NCI-H2227 (cell line): Measurements from ENCODE around the gene EMC10.

Experiments used
- DNase-seq: peaks from one replicate; lab custom pipeline; 2025; ENCODE audit not compliant: unreplicated experiment; lab: John Stamatoyannopoulos, UW

The EMC10 gene

DNA sequence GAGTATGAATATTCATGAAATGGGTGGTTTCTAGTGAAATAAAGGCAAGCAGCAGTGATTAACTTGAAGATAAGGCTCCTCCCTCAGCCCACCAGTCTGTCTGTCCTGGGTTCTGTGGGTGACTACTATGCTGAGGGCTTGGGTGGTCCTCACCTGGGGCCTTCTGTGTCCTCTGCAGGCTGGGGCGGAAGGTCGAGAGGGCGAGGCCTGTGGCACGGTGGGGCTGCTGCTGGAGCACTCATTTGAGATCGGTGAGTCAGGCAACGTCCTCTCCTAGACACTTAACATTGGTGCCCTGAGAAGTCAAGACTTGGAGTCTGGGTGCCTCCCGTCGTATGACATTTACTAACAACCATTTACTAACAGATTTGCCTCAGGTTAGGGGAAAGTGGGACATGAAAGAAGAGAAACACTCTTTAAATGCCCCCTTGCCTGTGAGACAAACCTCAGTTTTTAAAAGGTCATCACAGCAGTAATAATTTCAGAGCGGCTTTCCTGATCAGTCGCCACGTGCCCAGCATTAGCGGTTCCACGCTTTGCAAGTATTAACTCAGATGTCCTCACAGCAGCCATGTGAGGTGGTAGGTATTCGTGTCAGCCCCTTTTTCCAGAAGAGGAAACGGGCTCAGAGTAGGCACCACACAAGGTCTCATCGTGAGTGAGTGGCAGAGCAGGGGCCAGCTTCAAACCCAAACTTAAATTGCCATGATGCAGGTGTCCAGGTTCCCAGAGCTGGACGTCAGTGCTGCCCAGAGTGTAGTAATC lies 1.6 kb downstream of the EMC10 start:
- no peak for DNase-seq

DNA sequence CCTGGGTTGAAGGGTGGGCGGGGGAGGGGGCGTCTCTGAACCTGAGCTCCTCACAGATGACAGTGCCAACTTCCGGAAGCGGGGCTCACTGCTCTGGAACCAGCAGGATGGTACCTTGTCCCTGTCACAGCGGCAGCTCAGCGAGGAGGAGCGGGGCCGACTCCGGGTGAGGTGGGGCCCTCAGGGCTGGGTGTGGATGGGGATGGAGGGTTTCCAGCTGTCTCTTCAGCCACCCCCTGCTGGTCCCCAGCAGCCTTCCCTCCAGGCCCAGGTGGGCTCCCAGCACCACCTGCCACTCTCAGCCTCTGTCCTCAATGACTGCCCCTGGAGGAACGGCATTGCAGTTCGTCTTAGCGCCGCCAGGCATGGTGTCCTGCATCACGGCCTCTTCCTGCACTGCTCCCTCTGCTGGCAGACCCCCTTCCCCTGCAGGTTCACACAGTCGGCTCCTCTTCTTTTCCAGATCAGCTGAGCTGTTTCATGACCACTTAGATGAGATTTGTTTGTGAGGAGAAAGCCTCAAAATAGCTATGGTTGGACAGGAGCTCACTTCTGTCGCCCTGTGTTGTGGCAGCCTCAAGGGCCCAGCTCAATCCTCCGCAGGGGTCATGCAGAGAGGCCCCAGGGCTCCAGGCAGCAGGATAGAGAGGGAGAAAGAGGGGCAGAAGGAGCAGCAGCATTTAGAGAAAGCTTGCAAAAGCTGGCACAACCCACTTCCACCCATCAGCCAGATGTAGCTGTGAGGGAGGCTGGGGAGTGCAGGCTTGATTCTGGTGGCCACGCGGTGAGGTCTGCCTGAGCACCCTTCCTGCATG lies 2.8 kb downstream of the EMC10 start:
- DNase-seq, result peak; percentile 3

DNA sequence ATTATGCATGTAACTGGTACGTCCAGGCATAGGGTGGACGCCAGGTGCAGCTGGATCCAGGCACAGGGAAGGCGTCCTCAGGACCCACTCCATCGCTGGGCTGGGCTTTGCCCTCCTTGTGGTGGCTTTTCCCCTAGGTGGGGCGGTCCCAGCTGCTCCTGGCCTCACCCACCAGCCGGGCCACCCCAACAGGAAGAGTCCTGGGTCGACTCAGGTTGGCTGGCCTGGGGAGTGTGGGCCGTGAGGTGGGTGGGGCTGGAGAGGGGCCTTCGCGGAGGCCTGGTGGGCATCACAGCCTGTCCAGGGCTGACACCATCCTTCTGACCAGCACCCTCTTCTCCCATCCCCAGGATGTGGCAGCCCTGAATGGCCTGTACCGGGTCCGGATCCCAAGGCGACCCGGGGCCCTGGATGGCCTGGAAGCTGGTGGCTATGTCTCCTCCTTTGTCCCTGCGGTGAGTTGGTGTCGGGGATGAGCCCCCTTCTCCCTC lies 3.5 kb downstream of the EMC10 start:
- DNase-seq, result no peak

DNA sequence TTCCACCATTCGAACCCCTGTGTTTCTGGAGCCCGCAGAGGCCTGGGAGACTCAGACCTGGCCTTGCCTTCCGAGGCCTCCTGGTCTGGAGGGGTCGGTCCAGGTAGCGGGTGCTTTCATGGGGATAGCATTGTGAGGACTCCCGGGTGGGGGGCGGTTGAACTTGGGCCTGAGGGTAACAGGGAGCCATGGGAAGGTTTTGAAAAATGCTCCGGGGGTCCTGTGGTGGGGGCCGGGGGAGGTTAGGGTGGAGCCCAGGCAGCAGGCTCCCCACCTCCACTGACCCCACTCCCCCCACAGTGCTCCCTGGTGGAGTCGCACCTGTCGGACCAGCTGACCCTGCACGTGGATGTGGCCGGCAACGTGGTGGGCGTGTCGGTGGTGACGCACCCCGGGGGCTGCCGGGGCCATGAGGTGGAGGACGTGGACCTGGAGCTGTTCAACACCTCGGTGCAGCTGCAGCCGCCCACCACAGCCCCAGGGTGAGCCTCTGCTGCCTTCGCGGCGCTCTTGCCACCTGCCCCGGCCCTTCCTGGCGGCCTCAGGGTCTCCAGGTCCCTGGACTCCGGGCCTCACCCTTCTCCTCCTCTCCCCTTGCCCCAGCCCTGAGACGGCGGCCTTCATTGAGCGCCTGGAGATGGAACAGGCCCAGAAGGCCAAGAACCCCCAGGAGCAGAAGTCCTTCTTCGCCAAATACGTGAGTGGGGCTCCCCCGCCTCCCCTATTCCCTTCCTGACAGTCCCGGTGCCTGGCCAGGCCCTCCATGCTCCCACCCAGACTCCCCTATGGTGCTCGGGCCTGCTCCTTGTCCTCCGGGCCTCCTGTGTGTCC lies 4.2 kb downstream of the EMC10 start:
- DNase-seq, result no peak

DNA sequence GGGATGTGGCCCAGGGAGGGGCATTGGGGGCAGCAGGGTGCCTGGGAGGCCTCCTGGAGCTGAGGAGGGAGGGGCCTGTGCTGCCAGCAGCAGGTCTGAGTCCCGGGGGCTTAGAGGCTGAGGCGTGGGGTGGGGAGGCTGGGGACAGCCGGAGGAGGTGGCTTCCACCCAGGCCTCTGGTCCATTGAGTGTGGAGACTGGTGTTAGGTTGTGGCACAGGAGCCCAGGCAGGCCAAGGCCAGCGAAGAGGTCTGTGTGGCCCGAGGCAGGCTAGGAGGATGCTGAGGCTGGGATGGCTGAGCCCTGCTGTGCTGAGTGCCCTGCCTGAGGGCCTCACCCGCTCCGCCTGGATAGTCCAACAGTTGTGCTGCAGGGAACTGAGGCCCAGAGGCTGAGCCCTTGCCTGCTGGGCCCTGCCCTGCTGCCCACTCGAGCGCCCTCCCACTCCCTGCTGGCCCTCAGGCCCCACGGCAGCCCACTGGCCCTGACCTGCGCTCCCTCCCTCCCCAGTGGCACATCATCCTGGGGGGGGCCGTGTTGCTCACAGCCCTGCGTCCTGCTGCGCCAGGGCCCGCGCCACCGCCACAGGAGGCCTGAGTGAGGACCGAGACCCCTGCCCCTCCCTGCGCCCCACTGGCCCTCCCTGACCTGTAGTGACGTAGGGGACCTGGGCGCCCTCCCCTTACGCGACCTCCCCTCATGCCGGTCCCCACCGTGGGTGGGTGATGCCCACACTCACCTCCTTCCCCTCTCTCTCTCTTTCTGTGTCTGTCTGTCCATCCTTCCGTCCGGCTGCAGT lies 5.2 kb downstream of the EMC10 start:
- no peak for DNase-seq

DNA sequence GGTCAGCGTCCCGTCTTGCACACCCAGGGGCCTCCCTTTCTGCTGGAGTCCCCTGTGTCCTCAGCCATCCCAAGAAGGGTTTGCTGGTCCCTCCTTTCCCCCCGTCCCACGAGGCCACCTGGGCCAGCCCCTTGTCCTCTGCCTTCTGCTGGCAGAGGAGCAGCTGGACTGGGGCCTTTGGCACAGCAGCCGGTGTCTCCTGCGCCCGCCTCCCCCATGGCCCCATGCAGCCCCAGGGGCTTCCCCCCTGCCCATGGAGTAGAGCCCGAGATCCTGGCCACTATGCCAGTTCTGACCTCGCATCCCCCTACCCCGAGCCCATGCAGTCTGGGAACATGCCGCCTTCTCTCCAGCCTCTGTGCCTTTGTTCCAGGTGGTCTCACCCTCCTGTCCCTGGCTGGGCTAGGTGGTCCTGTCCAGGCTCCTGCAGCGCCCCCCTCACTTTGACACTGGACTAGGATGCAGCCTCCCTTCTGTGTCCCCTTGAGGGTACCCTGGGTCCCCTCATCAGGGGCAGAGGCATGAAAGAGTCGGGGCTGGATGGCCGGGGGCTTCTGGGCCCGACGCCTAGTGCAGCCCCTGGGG lies 6.1 kb downstream of the EMC10 start:
- DNase-seq, result no peak

DNA sequence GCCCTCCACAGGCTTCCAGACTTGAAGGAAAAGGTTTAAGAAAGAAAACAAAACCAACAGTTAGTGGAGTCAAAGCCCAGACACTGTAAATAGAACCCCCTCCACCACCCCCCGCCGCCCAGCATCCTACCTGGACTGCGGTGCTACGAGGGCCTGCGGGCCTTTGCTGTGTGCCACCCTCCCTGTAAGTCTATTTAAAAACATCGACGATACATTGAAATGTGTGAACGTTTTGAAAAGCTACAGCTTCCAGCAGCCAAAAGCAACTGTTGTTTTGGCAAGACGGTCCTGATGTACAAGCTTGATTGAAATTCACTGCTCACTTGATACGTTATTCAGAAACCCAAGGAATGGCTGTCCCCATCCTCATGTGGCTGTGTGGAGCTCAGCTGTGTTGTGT lies 6.6 kb downstream of the EMC10 start:
- DNase-seq, result no peak

DNA sequence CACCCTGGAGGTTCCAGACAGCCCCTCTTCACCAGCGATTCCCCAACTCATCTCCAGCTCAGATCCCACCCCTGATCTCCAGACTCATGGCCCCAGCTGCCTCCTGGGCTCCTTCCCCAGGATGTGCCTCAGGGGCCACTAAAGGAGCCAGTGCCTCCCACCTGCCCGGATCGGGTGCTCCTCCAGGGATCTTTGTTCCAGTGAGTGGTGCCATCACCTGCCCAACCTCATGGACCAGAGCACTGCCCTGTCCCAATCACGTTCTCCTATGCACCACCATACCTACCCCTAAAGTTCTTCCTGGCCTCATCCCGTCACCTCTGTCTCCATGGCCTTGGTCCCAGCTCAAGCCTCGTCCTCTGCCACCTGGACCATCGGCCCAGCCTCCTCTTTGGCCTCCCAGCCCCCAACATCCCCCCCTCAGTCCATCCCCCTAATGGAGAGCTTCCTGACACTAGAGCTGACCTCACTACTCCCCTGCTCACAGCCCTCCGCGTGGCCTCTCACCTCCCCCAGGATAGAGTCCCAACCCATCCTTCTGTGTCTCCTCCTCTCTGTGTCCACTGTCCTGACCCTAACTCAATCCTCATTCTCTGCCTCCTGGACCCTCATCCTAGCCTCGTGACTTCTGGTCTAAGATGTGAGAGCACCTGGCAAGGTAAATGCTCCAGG lies 9.1 kb downstream of the EMC10 start:
- no peak for DNase-seq

DNA sequence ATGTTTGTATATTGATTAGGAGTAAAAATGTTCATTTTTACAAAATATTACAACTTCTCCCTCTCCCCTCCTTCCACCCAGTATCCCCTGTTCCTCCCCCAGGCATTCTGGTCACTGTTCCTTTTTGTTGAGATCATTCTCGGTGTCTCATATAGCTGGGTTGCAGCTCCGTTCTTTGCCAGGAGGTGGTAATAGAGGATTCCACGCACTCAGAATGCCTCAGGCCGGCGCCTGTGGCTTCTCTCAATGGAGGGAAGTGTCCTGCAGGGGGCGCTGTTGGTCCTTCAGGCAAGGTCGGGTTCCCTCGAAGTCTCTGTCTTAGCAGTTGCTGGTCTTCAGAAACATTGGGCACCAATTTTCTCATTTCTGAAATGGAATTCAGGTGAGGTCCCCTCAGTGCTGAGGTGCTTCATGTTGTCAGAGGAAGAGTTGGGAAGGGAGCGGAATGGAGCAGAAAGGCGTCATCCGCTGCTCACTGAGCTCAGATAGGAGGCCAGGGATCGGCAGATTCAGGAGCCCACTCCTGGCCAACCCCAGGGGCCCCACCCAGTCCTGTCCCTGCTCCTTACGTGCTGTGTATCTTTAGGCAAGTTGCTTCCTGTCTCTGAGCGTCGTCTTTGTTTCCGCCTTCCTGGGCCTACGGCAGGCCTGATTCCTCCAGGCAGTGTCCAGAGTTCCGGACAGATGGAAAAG lies 10.7 kb downstream of the EMC10 start:
- DNase-seq, result peak; percentile 28

DNA sequence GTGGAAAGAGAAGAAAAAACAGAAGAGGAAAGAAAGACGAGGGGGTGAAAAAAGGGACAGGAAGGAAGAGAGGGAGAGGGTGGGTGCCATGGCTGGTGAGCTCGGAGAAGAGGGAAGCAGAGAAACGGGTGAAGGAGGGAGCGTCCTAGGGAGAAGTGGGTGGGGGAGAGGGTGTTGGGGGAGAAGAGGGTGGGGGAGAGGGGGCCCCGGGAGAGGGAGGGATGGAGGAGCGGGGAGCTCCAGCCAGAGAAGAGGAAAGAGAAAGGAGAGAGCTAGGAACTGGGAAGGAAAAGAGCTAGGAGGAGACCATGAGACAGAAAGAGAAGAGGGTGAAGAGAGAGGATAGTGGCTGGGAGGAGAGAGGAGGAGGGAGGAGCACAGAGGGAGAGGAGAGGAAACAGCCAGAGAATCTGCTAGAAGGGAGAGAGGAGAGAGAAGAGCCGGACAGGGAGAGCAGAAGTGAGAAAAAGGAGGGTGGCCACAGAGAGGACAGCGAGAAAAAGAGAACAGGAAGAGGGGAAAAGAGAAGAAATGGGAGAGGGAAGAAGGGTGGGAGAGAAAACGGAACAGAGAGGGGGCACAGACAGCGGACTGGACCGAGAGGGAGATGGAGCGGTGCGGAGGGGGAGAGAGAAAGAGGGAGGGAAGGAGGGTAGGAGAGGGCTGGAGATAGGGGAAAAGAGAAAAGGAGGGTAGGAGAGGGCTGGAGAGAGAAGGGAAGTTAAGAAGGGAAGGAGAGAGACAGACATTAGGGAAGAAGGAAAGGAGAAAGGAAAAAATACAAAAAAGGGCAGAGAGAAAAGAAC lies 12.3 kb downstream of the EMC10 start:
- no peak for DNase-seq

DNA sequence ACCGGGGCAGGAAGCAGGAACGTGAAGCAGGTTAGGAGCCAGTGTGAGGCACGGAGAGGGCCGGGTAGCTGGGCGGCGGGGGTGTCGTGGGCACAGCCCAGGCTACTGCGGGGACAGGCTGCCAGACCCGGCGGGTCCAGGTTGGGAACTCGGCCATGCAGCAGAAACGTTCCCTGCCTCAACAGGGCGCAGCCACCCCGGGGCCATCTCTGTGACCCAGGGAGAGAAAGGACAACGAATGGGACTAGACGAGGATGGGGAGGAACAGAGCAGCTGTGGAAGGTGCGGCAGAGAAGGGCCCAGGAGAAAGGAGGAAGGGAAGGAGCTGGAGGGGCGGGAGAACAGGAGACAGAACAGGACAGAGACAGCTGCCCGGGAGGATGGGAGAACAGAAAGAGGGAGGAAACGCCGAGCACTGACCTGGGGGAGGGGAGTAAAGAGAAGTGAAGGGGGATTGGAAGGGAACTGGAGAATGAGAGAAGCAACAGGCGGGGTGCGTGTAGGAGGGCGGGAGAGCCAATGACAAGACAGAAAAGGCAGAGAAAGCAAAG lies 13.2 kb downstream of the EMC10 start:
- no peak for DNase-seq

DNA sequence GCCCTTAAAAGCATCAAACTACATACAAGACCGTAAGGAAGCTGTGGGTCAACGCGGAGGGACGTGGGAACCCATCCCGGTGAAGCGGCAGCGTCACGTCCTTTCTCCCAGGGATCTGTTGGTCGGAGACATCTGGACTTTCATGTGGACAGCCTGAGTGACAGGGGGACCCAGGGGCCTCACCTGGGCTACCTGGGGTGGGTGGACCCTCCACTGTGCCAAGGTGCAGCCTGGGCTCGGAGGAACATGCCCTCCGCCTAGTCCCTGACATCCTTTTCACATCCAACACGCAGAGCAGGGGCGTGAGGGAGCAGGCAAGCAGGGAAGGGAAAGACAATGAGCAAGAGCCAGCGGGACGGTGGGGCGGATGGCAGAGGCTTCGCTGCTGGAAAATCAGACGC lies 14.1 kb downstream of the EMC10 start:
- DNase-seq, result no peak

DNA sequence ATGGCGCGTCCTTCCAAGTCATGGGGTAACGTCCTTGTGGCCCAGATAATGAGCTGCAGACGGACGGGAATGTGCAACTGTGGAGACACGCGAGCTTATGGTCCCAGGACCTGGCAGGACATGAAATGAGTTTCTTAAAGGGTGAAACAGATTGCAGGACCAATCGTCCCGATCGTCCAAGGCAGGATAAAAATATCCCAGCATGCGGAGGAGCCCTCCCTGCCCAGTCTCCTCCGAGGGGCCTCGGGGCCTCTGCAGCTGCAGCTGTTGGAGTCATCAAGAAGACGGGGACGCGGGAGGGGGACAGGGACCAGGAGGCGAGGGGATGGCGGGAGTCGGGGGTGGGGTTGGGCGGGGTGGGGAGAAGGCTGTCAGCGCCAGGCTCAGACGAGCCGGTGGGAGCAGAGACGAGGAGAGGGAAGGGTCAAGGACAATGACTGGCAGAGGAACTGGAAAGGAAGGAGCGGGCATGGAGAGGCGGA lies 14.7 kb downstream of the EMC10 start:
- DNase-seq, result no peak

DNA sequence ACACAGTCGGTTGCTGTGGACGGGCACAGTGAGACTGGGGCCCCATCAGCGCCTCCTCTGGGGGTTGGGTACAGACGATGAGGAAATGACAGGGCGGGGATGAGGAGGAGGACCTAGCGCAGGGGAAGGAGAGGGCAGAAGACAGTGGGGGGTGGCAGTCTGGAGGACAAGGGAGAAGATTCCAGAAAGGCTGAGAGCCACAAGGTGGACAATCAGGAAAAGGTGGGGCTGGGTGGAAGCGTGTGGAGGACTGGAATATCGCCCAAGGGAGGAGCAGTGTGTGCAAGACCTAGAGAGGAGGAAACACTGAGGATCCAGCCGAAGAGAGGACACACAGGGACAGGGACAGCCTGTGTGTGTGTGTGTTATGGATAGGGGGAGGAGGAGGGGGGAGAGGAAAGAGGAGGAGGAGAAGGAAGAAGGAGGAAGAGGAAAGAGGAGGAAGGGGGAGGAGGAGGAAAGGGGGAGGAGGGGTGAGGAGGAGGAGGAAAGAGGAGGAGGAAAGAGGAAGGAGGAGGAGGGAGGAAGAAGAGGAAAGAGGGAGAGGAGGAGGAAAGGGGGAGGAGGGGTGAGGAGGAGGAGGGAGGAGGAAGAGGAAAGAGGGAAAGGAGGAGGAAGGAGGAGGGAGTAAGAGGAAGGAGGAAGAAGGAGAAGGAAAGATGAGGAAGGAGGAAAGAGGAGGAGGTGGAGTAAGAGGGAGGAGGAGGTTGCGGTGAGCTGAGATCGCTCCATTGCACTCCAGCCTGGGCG lies 16.2 kb downstream of the EMC10 start:
- no peak for DNase-seq

DNA sequence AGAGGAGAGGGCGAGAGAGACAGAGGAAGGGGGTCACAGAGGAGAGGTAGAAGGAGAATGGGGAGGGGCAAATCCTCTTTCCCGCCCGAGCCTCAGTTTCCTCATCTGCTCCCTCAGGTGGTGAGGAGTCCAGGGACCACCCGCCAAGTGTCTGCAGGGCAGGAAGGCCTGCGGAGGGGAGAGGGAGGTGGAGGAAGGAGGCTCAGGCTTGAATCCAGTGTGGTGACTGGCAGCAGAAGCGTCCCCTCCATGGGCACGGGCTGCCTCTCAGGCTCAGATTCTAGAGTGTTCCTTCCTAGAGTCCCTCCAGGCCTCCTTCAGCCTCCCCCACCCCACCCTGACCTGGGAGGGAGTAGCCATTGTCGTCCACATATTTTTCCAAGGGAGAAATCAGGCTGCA lies 16.9 kb downstream of the EMC10 start:
- no peak for DNase-seq

DNA sequence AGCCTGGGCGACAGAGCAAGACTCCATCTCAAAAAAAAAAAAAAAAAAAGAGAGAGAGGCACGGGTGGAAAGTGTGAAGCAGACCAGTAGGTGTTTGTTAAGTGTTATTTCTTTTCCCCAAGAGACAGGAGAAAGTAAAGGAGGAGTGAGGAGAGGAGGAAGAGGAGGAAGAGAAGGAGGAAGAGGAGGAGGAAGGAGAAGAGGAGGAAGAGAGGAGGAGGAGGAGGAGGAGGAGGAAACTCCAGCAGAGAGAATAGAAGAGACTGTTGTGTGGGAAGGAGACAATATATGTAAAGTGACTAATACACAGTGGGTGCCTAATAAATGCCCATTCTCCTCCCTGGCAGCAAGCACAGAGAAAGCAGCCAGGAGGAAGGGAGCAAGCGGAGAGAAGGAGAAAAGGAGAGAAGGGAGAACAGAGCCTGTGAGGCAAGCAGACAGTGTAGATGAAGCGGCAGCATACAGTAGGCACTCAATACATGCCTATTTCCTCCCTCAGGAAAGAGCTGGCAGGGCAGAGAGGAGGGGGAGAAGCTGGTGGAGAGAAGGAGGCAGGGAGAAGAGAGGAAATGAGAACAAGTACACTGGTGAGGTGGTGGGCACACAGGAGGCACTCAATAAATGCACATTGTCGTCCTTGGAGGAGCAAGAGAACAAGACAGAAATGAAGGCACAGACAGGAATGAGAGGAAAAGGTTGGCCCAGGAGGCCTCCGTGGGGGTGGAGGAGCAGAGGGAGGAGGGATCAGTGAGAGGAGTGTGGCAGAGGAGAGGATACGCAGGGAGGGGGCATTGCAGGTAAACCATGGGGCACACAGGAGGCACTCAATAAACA lies 18.1 kb downstream of the EMC10 start:
- DNase-seq, result no peak
